Spleen (tissue), 7 donors: ENCODE measurements around the gene LIN37.

Experiments used
- POLR2A ChIP-seq, 3 donors: fragments of 450-650 bp; IDR thresholded peaks; one replicate each; pipeline ENCODE4 v1.5.1; 2017; ENCODE audit warnings: antibody characterized with exemption in 3 of 3, mild to moderate bottlenecking in 1 of 3
- POLR2AphosphoS5 ChIP-seq, 3 donors: sonication (generic); formaldehyde crosslinking; IDR thresholded peaks; one replicate each; pipeline ENCODE4 v1.5.1; 2017; ENCODE audit warnings: antibody characterized with exemption in 3 of 3
- TF ChIP-seq, protein P1 (sequence below), 11 experiments: fragments of 200-600 bp in 7 of 11; fragments of 450-650 bp in 4 of 11; sonication (generic) in 4 of 11; IDR thresholded peaks in 8 of 11; conservative IDR thresholded peaks in 3 of 11; 1 replicate in 7 of 11; 2 replicates in 4 of 11; pipeline versions ENCODE4 v1.4.0 to v1.8.0; 2016 to 2021; ENCODE audit warnings: antibody characterized with exemption in 11 of 11, inconsistent platforms in 4 of 11, mild to moderate bottlenecking in 1 of 11
- donor health status: DM: no; HTN: no; CAD: no; lungs with moderate emphysema.
- donor health status: DM: no; HTN: no; CAD: no.
- donor health status: DM: no; HTN: no; CAD: no.

DNA sequence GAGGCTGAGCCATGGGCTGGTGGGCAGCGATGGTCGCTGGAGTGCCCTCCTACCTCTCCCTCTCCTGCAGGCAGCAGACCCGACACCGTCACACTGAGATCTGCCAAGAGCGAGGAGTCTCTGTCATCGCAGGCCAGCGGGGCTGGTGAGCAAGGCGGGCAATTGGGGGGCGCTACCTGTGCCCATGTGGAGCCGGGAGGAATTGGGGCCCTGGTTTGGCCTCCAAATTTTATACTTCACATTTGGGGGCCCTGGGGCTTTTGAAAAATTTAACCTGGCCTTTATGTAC lies 36.9 kb downstream of the LIN37 start:
- TF ChIP-seq, protein P1, sequence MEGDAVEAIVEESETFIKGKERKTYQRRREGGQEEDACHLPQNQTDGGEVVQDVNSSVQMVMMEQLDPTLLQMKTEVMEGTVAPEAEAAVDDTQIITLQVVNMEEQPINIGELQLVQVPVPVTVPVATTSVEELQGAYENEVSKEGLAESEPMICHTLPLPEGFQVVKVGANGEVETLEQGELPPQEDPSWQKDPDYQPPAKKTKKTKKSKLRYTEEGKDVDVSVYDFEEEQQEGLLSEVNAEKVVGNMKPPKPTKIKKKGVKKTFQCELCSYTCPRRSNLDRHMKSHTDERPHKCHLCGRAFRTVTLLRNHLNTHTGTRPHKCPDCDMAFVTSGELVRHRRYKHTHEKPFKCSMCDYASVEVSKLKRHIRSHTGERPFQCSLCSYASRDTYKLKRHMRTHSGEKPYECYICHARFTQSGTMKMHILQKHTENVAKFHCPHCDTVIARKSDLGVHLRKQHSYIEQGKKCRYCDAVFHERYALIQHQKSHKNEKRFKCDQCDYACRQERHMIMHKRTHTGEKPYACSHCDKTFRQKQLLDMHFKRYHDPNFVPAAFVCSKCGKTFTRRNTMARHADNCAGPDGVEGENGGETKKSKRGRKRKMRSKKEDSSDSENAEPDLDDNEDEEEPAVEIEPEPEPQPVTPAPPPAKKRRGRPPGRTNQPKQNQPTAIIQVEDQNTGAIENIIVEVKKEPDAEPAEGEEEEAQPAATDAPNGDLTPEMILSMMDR (IDR thresholded peaks at IDR 0.05 in 8 of 11, conservative IDR thresholded peaks at IDR 0.05 in 3 of 11), result no peak
- no peak for TF ChIP-seq POLR2A (IDR thresholded peaks at IDR 0.05)
- no peak for TF ChIP-seq POLR2AphosphoS5 (IDR thresholded peaks at IDR 0.05)
